NB4 (cell line): ENCODE results near the gene MEI1.
A peak's percentile ranks its signal among the peaks of the same experiment; 100 is the strongest.
"Not testable (repeated sequence)": the region's sequence is repeated elsewhere in the genome, so short reads cannot be mapped to it uniquely, and the experiment has no call there.

Experiments
- DNase-seq: peaks from one replicate; pipeline ENCODE4 v3.0.0; 2010; ENCODE audit warnings: low read depth
- H3K4me3 ChIP-seq: one replicate; pipeline ENCODE4 v1.5.1; 2011; ENCODE audit warnings: mild to moderate bottlenecking, low read depth, low read length, moderate library complexity
- MYC ChIP-seq: IDR thresholded peaks from 2 replicates; pipeline ENCODE4 v1.6.1; 2011; ENCODE audit warnings: low read depth, low read length
- POLR2A ChIP-seq: IDR thresholded peaks from 2 replicates; pipeline ENCODE4 v1.6.1; 2011; ENCODE audit warnings: mild to moderate bottlenecking; ENCODE audit not compliant: insufficient read length; ENCODE audit errors: extremely low read depth
- TF ChIP-seq, protein P1 (sequence below): IDR thresholded peaks from one replicate; pipeline ENCODE4 v1.5.1; 2012; ENCODE audit warnings: low read depth, low read length
- TF ChIP-seq, protein P2 (sequence below): IDR thresholded peaks from 2 replicates; pipeline ENCODE4 v1.6.1; 2011; ENCODE audit warnings: low read depth, low read length

The MEI1 gene

DNA sequence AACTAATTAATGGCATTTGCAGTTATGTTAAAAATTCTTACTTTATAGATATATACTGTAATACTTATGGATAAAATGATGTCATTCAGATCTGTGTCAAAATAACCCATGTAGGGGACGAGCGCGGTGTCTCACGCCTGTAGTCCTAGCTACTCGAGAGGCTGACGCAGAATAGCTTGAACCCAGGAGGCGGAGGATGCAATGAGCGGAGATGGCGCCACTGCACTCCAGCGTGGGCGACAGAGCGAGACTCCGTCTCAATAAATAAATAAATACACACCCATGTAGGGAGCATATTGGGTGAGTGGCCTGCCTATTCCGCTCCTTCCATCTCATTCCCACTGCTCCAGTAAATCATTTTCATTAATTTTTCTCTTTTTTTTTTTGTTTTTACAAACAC lies 17.7 kb upstream of the MEI1 start:
- TF ChIP-seq, protein P1, sequence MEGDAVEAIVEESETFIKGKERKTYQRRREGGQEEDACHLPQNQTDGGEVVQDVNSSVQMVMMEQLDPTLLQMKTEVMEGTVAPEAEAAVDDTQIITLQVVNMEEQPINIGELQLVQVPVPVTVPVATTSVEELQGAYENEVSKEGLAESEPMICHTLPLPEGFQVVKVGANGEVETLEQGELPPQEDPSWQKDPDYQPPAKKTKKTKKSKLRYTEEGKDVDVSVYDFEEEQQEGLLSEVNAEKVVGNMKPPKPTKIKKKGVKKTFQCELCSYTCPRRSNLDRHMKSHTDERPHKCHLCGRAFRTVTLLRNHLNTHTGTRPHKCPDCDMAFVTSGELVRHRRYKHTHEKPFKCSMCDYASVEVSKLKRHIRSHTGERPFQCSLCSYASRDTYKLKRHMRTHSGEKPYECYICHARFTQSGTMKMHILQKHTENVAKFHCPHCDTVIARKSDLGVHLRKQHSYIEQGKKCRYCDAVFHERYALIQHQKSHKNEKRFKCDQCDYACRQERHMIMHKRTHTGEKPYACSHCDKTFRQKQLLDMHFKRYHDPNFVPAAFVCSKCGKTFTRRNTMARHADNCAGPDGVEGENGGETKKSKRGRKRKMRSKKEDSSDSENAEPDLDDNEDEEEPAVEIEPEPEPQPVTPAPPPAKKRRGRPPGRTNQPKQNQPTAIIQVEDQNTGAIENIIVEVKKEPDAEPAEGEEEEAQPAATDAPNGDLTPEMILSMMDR, result no peak
- TF ChIP-seq, protein P2, sequence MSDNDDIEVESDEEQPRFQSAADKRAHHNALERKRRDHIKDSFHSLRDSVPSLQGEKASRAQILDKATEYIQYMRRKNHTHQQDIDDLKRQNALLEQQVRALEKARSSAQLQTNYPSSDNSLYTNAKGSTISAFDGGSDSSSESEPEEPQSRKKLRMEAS, result no peak
- no peak for TF ChIP-seq POLR2A
- no peak for TF ChIP-seq MYC
- H3K4me3 ChIP-seq, result peak overlapping the region; percentile 88
- no peak for DNase-seq

DNA sequence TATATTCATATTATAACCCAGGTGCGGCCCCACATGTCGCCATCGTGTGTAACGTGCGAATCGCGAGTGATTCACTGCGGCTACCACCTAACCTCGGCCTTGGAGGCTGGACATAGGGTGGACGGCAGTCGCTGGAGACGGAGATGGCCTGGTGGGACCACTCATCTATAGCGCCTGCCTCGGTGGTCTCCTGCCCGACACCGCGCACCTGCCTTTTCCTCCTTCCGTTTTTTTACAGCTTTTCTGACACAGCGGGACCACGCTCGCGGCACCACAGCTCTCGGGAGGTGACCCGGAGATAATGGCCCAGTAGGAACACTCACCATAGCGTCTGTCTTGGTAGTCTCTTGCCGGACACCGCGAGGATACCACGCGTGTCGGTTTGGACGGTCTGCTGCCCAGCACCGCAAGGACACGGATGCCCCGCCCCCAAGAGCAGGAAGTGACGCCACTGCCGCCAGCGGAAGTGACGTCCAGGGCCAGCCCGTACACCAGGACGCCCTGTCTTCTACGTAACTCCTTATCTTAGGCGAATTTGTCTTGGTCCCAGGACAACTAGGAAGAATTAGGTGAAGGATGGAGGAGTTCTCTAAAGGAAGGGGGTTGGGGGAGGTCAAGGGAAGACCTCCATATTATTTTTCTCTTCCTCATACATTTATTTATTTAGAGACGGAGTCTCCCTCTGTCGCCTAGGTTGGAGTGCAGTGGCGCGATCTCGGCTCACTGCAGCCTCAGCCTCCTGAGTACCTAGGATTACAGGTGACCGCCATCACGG lies 17.1 kb upstream of the MEI1 start:
- peak; percentile 87 for DNase-seq
- TF ChIP-seq, protein P1, result no peak
- peak; percentile 66 for TF ChIP-seq MYC
- peak; percentile 49 for TF ChIP-seq POLR2A
- TF ChIP-seq, protein P2, result peak; percentile 35; the same call in 1 of the 2 replicates
- peak overlapping the region; percentile 88 for H3K4me3 ChIP-seq

DNA sequence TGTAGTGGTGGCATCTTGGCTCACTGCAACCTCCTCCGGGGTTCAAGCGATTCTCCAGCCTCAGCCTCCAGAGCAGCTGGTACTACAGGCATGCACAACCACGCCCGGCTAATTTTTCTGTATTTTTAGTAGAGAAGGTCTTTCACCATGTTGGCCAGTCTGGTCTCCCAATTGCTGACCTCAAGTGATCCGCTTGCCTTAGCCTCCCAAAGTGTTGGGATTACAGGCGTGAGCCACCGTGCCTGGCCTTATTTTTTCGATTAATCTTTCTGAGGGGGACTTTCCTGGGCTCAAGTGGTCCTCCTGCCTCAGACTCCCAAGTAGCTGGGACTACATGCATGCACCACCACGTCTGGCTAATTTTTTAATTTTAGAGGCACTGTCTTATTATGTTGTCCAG lies 16.3 kb upstream of the MEI1 start:
- no peak for DNase-seq
- no peak for TF ChIP-seq MYC
- TF ChIP-seq, protein P2, result no peak
- TF ChIP-seq, protein P1, result no peak
- no peak for TF ChIP-seq POLR2A
- peak overlapping the region; percentile 88 for H3K4me3 ChIP-seq

DNA sequence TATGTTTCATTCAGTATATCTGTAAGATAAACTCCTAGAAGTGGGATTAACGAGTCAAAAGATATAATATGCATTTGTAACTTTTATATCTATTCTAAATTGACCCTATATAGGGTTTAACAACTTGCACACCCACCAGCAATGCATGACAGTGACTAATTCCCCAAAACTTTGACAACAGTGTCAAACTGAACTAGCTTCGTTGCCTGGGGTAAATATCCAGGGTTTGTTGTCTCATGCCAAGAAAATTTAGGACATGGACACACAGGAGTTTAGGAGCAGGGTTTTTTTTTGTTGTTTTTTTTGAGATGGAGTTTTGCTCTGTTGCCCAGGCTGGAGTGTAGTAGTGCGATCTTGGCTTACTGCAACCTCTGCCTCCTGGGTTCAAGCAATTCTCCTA lies 15.7 kb upstream of the MEI1 start:
- no peak overlapping the region for H3K4me3 ChIP-seq
- no peak for TF ChIP-seq MYC
- TF ChIP-seq, protein P1, result no peak
- TF ChIP-seq POLR2A, result no peak
- TF ChIP-seq, protein P2, result no peak
- DNase-seq, result no peak

DNA sequence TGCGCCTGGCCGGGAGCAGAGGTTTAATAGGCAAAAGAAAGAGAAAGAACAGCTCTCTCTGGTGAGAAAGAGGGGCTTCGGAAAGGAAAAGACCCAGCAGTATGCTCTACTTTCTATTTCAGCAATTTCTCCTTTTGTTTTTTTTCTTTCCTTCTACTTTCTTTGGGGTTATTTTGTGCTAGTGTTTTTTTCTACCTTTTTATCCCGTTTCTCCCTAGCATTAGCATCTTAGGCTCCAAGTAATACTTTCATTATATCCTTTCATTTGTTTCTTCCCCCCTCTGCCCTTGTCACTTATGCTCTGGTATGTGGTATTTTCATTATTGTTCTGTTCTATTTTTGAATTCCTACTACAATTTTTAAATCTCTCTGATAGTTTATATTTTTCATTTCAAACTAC lies 15.1 kb upstream of the MEI1 start:
- DNase-seq, result no peak
- no peak for TF ChIP-seq POLR2A
- TF ChIP-seq, protein P2, result no peak
- TF ChIP-seq, protein P1, result no peak
- TF ChIP-seq MYC, result no peak
- no peak overlapping the region for H3K4me3 ChIP-seq

DNA sequence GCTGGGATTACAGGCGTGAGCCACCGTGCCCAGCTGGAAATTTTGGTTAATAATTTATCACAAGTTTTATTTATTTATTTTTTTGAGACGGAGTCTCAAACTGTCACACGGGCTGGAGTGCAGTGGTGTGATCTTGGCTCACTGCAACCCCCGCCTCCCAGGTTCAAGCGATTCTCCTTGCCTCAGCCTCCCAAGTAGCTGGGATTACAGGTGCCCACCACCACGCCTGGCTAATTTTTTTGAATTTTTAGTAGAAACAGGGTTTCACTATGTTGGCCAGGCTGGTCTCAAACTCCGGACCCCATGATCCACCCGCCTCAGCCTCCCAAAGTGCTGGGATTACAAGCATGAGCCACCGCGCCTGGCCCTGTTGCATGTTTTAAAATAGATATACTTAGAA lies 12.4 kb upstream of the MEI1 start:
- peak overlapping the region; percentile 100 for H3K4me3 ChIP-seq
- not testable (repeated sequence) for DNase-seq
